DOHH2 (cell line): ENCODE results near the gene DPYSL5.

ENCODE experiments used
- H3F3A ChIP-seq: fragments of 200-600 bp; sonication (generic), shearing (Covaris generic); 2 replicates; pipeline ENCODE4 v1.6.0; 2016; ENCODE audit warnings: antibody characterized with exemption, mild to moderate bottlenecking; ENCODE audit not compliant: control insufficient read depth, insufficient read depth
- H3K27ac ChIP-seq: fragments of 200-600 bp; sonication (generic); 2 replicates; pipeline ENCODE4 v1.5.1; 2014; ENCODE audit warnings: low read depth, mild to moderate bottlenecking, low read length, moderate library complexity
- H3K27me3 ChIP-seq: fragments of 200-600 bp; sonication (generic); 2 replicates; pipeline ENCODE4 v1.6.1; 2014; ENCODE audit warnings: mild to moderate bottlenecking, low read length, mixed read lengths; ENCODE audit not compliant: control insufficient read depth
- H3K36me3 ChIP-seq: fragments of 200-600 bp; sonication (generic); 2 replicates; pipeline ENCODE4 v1.6.1; 2014; ENCODE audit warnings: mild to moderate bottlenecking, low read length, moderate library complexity, mixed read lengths; ENCODE audit not compliant: control insufficient read depth
- H3K4me1 ChIP-seq: fragments of 200-600 bp; sonication (generic); 2 replicates; pipeline ENCODE4 v1.6.1; 2014; ENCODE audit warnings: mild to moderate bottlenecking, low read length, mixed read lengths; ENCODE audit not compliant: control insufficient read depth
- H3K4me2 ChIP-seq: fragments of 200-600 bp; sonication (generic); 2 replicates; pipeline ENCODE4 v1.6.0; 2014; ENCODE audit warnings: mild to moderate bottlenecking, low read length, moderate library complexity
- H3K4me3 ChIP-seq: fragments of 200-600 bp; sonication (generic); 2 replicates; pipeline ENCODE4 v1.5.1; 2014; ENCODE audit warnings: mild to moderate bottlenecking, low read length, mixed read lengths
- H3K79me2 ChIP-seq: fragments of 200-600 bp; sonication (generic); 2 replicates; pipeline ENCODE4 v1.6.1; 2014; ENCODE audit warnings: mild to moderate bottlenecking, low read length, mixed read lengths; ENCODE audit not compliant: control insufficient read depth
- H3K9me2 ChIP-seq: fragments of 200-600 bp; sonication (generic); replicated peaks from 2 replicates; pipeline ENCODE4 v1.6.1; 2014; ENCODE audit warnings: mild to moderate bottlenecking, low read length, mixed read lengths; ENCODE audit not compliant: control insufficient read depth
- H3K9me3 ChIP-seq: fragments of 200-600 bp; sonication (generic); 2 replicates; pipeline ENCODE4 v1.6.1; 2014; ENCODE audit warnings: antibody characterized with exemption, low read length, mixed read lengths; ENCODE audit not compliant: control insufficient read depth, insufficient read depth
- H4K20me1 ChIP-seq: fragments of 200-600 bp; sonication (generic); 2 replicates; pipeline ENCODE4 v1.6.0; 2014; ENCODE audit warnings: low read depth, mild to moderate bottlenecking, antibody characterized with exemption, low read length, moderate library complexity; ENCODE audit not compliant: control insufficient read depth, insufficient read depth
- CTCF ChIP-seq: fragments of 200-600 bp; sonication (generic); IDR thresholded peaks from one replicate; pipeline ENCODE4 v1.5.1; 2014; ENCODE audit warnings: antibody characterized with exemption, mild to moderate bottlenecking, low read depth, low read length; ENCODE audit not compliant: poor library complexity, severe bottlenecking
- EZH2phosphoT487 ChIP-seq: fragments of 200-600 bp; sonication (generic); IDR thresholded peaks from 2 replicates; pipeline ENCODE4 v1.6.1; 2017; ENCODE audit warnings: borderline replicate concordance, mild to moderate bottlenecking, antibody characterized with exemption, low read length, moderate library complexity, mixed read lengths

Gene DPYSL5

GRCh38 chr2:26941486-26941885 lies 93.6 kb downstream of the DPYSL5 start:
- Histone ChIP-seq H3K4me2 (no peak overlapping the region), H3K27ac (no peak overlapping the region), H3K36me3 (no peaks in the 10 kb centered on the region), H3K4me1 (no peaks in the 10 kb centered on the region), H3K79me2 (no peaks in the 10 kb centered on the region), H3F3A (no peaks in the 10 kb centered on the region), H3K9me2 (no peaks in the 10 kb centered on the region), H3K4me3 (no peak overlapping the region), H4K20me1 (no peaks in the 10 kb centered on the region), H3K27me3 (no peaks in the 10 kb centered on the region), H3K9me3 (no peaks in the 10 kb centered on the region)
- TF ChIP-seq CTCF, result no peak
- TF ChIP-seq EZH2phosphoT487, result no peak

GRCh38 chr2:26942543-26943295 lies 94.8 kb downstream of the DPYSL5 start:
- no peaks in the 10 kb centered on the region for H3K9me2 ChIP-seq
- H3K9me3 ChIP-seq, result no peaks in the 10 kb centered on the region
- no peak overlapping the region for H3K4me2 ChIP-seq
- no peaks in the 10 kb centered on the region for H3K27me3 ChIP-seq
- no peak overlapping the region for H3K4me3 ChIP-seq
- H3K36me3 ChIP-seq, result no peaks in the 10 kb centered on the region
- no peaks in the 10 kb centered on the region for H3K79me2 ChIP-seq
- H3F3A ChIP-seq, result no peaks in the 10 kb centered on the region
- TF ChIP-seq EZH2phosphoT487, result no peak
- peak; percentile 76 for TF ChIP-seq CTCF
- no peak overlapping the region for H3K27ac ChIP-seq
- no peaks in the 10 kb centered on the region for H4K20me1 ChIP-seq
- no peaks in the 10 kb centered on the region for H3K4me1 ChIP-seq

GRCh38 chr2:26945991-26946750 lies 98.2 kb downstream of the DPYSL5 start:
- Histone ChIP-seq H3K27me3 (no peaks in the 10 kb centered on the region), H4K20me1 (no peaks in the 10 kb centered on the region), H3K9me3 (no peaks in the 10 kb centered on the region), H3K79me2 (no peaks in the 10 kb centered on the region), H3K9me2 (no peaks in the 10 kb centered on the region), H3K4me1 (no peaks in the 10 kb centered on the region), H3K4me2 (no peak overlapping the region), H3F3A (no peaks in the 10 kb centered on the region), H3K27ac (no peak overlapping the region), H3K36me3 (no peaks in the 10 kb centered on the region), H3K4me3 (no peak overlapping the region)
- TF ChIP-seq CTCF, result no peak
- TF ChIP-seq EZH2phosphoT487, result no peak
